GM10266 (cell line): ENCODE data around the gene GOLGA6L26.
A peak's percentile ranks its signal among the peaks of the same experiment; 100 is the strongest.
"Not testable (repeated sequence)": the region's sequence is repeated elsewhere in the genome, so short reads cannot be mapped to it uniquely, and the experiment has no call there.

Source experiments
- DNase-seq: peaks from one replicate; pipeline ENCODE4 v3.0.0; 2012; ENCODE audit errors: extremely low spot score
- CTCF ChIP-seq: IDR thresholded peaks from 2 replicates; pipeline ENCODE4 v1.5.1; 2012; ENCODE audit warnings: mild to moderate bottlenecking, low read depth; ENCODE audit not compliant: control insufficient read depth, insufficient read depth; ENCODE audit errors: missing control alignments

Gene GOLGA6L26

GRCh38 chr15:23334096-23334495 is at the start of gene GOLGA6L26:
Gene GOLGA6L26 (minus strand): TSS chr15:23334196. CDS start chr15:23334135, 61 bp downstream.
- not testable (repeated sequence) for DNase-seq

- DNase-seq = not testable (repeated sequence)
Observed at GRCh38 chr15:23381192-23381591, 47.2 kb upstream of the GOLGA6L26 start.

- DNase-seq = not testable (repeated sequence)
Observed at GRCh38 chr15:23380700-23381099, 46.7 kb upstream of the GOLGA6L26 start.

GRCh38 chr15:23378946-23379345 is 45.0 kb upstream of the GOLGA6L26 start:
- not testable (repeated sequence) for DNase-seq

- not testable (repeated sequence) for DNase-seq
Observed at GRCh38 chr15:23374226-23374625, 40.2 kb upstream of the GOLGA6L26 start.

GRCh38 chr15:23372891-23373600 is 39.0 kb upstream of the GOLGA6L26 start:
- DNase-seq = not testable (repeated sequence)

- no peak for DNase-seq
- no peak for TF ChIP-seq CTCF
Observed at GRCh38 chr15:23372284-23372683, 38.3 kb upstream of the GOLGA6L26 start.

- not testable (repeated sequence) for DNase-seq
Observed at GRCh38 chr15:23371868-23372267, 37.9 kb upstream of the GOLGA6L26 start.

- DNase-seq = not testable (repeated sequence)
Observed at GRCh38 chr15:23371134-23371533, 37.1 kb upstream of the GOLGA6L26 start.

GRCh38 chr15:23370578-23370977 is 36.6 kb upstream of the GOLGA6L26 start:
- no peak for DNase-seq
- no peak for TF ChIP-seq CTCF

GRCh38 chr15:23364261-23364660 is 30.3 kb upstream of the GOLGA6L26 start:
- DNase-seq = not testable (repeated sequence)

- peak; percentile 21 for TF ChIP-seq CTCF
- DNase-seq = not testable (repeated sequence)
Observed at GRCh38 chr15:23362622-23363021, 28.6 kb upstream of the GOLGA6L26 start.

GRCh38 chr15:23354448-23354847 is 20.5 kb upstream of the GOLGA6L26 start, which contains the start of gene GOLGA8S:
Gene GOLGA8S (plus strand): TSS chr15:23354748. CDS start chr15:23354810, 62 bp downstream.
- not testable (repeated sequence) for DNase-seq

- DNase-seq = not testable (repeated sequence)
Observed at GRCh38 chr15:23311233-23311632, 22.8 kb downstream of the GOLGA6L26 start.

- not testable (repeated sequence) for DNase-seq
Observed at GRCh38 chr15:23305921-23306320, 28.1 kb downstream of the GOLGA6L26 start.

GRCh38 chr15:23304805-23305204 is 29.2 kb downstream of the GOLGA6L26 start:
- DNase-seq = not testable (repeated sequence)

GRCh38 chr15:23304267-23304666 is 29.7 kb downstream of the GOLGA6L26 start:
- DNase-seq = not testable (repeated sequence)

GRCh38 chr15:23303654-23304053 is 30.3 kb downstream of the GOLGA6L26 start:
- DNase-seq = peak; percentile 15
